Cardiac muscle cell (in vitro differentiated cells and primary cell): ENCODE data around the gene PHF23. TPM values are rescaled to one million over a fixed set of nuclear protein-coding genes. Genes with fewer than 3 reads are reported as not detected.
"Not testable (repeated sequence)": the region's sequence is repeated elsewhere in the genome, so short reads cannot be mapped to it uniquely, and the experiment has no call there.

ENCODE experiments used
- DNase-seq, 2 donors: peaks; one replicate each; pipeline versions ENCODE4 v3.0.0 to v3.0.0-alpha.2; 2010 to 2017; ENCODE audit warnings: low read depth in 1 of 2, low spot score in 1 of 2
- H3K27ac ChIP-seq: fragments of 200-600 bp; sonication (generic); 2 replicates; pipeline ENCODE4 v1.5.1; 2016
- H3K27me3 ChIP-seq: fragments of 200-600 bp; sonication (generic); 2 replicates; pipeline ENCODE4 v1.6.0; 2016; ENCODE audit warnings: control low read depth
- H3K36me3 ChIP-seq: fragments of 200-600 bp; sonication (generic); 2 replicates; pipeline ENCODE4 v1.5.1; 2016; ENCODE audit warnings: control low read depth
- H3K4me1 ChIP-seq: fragments of 200-600 bp; sonication (generic); 2 replicates; pipeline ENCODE4 v1.8.1; 2017; ENCODE audit warnings: low read depth, mild to moderate bottlenecking, mixed run types
- H3K4me3 ChIP-seq: fragments of 200-600 bp; sonication (generic); 2 replicates; pipeline ENCODE4 v1.5.1; 2016; ENCODE audit warnings: mild to moderate bottlenecking
- H3K9me3 ChIP-seq: fragments of 200-600 bp; sonication (generic); 2 replicates; pipeline ENCODE4 v1.5.1; 2017; ENCODE audit warnings: low read depth, mild to moderate bottlenecking, control low read depth
- polyA plus RNA-seq: library from polyadenylated mRNA; unstranded; fragments of >200 nt; fragmentation: Nextera tagmentation; extraction: Ambion mirVana; gene quantifications from 2 replicates; pipeline ENCODE4 v1.2.1, GENCODE V29; 2016
- total RNA-seq: library from RNA; depleted of rRNA; stranded (reverse); fragments of >200 nt; gene quantifications from 2 replicates; pipeline ENCODE4 v1.2.3, GENCODE V29; 2016
- TF ChIP-seq, protein P1 (sequence below): IDR thresholded peaks from 2 replicates; pipeline ENCODE4 v1.5.1; 2012; ENCODE audit warnings: low read depth, mild to moderate bottlenecking, low read length

The PHF23 gene
- total and polyA plus RNA-seq, 2 experiments from 2014 or later: 57.7 to 65.0 TPM

DNA sequence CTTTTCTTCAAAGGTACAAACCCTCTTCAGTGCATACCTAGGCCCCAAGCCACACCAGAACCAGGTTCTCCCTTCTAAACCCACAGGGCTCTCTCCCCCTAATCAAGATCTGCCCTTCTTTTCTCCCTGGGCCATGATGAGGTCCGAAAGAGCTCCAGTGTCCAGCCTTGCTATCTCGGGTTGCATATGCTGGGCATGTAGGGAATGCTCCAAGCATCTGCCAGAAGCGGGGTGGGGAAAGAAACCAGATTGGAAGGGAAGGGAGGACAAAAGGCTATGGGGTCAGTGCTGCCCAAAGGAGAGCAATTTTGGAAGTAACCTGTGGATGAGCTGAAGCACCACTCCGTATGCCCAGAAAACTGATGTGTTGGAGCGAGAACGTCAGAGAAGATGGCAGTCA lies 10.0 kb upstream of the PHF23 start:
- H3K36me3 ChIP-seq: peaks cover 17% of the 10 kb centered on the region
- no peaks in the 10 kb centered on the region for H3K27me3 ChIP-seq
- TF ChIP-seq, protein P1, sequence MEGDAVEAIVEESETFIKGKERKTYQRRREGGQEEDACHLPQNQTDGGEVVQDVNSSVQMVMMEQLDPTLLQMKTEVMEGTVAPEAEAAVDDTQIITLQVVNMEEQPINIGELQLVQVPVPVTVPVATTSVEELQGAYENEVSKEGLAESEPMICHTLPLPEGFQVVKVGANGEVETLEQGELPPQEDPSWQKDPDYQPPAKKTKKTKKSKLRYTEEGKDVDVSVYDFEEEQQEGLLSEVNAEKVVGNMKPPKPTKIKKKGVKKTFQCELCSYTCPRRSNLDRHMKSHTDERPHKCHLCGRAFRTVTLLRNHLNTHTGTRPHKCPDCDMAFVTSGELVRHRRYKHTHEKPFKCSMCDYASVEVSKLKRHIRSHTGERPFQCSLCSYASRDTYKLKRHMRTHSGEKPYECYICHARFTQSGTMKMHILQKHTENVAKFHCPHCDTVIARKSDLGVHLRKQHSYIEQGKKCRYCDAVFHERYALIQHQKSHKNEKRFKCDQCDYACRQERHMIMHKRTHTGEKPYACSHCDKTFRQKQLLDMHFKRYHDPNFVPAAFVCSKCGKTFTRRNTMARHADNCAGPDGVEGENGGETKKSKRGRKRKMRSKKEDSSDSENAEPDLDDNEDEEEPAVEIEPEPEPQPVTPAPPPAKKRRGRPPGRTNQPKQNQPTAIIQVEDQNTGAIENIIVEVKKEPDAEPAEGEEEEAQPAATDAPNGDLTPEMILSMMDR: no peak
- no peaks in the 10 kb centered on the region for H3K9me3 ChIP-seq
- no peak overlapping the region for H3K4me3 ChIP-seq
- peak overlapping the region; percentile 70 for H3K27ac ChIP-seq
- DNase-seq: no peak
- peaks cover 19% of the 10 kb centered on the region for H3K4me1 ChIP-seq

DNA sequence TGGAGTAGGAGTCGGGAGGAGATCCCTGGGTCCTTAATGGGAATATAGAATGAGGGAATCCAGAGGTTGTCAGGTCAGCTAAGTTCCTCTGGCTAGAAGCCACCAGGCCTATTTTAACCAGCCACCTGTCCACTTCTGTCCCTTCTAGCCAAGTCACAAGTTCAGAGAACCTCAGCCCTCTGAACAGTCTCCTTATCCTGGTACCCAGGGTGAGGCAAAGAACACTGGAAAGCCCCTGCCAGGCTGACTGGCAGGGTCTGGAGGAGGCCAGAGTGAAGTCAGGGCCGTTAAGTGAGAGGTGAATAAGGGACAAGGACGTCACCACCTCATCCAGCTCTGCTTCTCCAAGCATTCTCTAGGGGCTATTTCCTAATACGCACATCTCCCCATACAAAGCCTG lies 9.5 kb upstream of the PHF23 start:
- Histone ChIP-seq H3K36me3 (peaks cover 17% of the 10 kb centered on the region), H3K4me1 (peaks cover 19% of the 10 kb centered on the region), H3K27ac (peak overlapping the region; percentile 70), H3K27me3 (no peaks in the 10 kb centered on the region), H3K9me3 (no peaks in the 10 kb centered on the region), H3K4me3 (no peak overlapping the region)
- TF ChIP-seq, protein P1: no peak
- DNase-seq: no peak

DNA sequence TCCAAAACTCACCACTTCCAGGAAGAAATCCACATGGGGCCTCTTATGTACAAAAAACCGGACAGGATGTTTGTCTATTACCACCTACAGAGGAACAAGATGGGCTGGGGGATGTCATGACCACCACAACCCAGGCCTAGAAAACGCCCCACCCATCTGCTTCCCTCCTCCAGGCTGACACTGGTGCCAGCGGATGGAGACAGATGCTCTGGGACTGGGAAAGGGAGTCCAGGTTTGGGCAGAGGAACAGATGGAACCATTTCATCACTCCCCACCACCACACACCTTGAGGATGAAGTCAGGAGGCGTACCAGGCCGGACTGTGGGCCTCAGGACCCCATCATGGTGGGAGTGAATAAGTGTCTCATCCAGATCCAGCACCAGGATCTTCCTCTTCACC lies 7.5 kb upstream of the PHF23 start:
- Histone ChIP-seq H3K27me3 (no peaks in the 10 kb centered on the region), H3K4me3 (no peak overlapping the region), H3K4me1 (peaks cover 21% of the 10 kb centered on the region), H3K36me3 (peaks cover 17% of the 10 kb centered on the region), H3K9me3 (no peaks in the 10 kb centered on the region), H3K27ac (no peak overlapping the region)
- no peak for DNase-seq
- TF ChIP-seq, protein P1: no peak

DNA sequence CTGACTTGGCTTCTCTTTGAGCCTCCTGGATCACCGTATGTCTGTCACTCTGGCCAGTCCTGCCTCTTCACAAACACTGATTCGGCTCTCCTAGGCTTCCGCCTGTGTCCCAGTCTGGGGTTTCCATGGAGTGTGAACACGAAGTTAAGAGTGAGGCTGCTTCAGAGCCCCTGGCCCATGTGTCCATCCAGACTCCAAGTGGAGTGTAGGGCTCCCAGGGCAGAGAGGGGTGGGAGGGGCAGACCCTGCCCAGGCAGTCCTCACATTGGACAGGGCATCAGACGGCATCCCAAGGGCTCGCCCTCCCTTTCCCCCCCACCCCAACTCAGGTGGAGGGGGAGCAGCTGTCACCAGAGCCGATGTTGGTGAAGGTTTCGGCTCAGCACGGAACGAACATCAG lies 4.6 kb upstream of the PHF23 start:
- not testable (repeated sequence) for H3K27me3 ChIP-seq, H3K4me3 ChIP-seq, DNase-seq, H3K9me3 ChIP-seq
- Histone ChIP-seq H3K27ac (peak overlapping the region; percentile 98), H3K36me3 (peaks cover 17% of the 10 kb centered on the region), H3K4me1 (peaks cover 22% of the 10 kb centered on the region)

DNA sequence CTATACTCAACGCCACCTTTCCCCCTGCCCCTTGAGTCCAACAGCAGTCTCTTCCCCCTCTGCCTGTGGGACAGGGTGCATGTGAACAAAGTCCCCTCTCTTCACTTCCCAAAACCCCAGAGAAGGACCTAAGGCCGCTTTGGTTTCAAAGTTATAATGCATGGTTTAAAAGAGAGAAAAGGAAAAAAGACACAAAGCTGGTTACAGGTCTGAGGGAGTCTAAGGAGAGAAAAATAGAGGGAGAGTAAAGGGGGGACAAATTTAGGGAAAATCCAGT lies 4.1 kb upstream of the PHF23 start:
- Histone ChIP-seq H3K4me1 (peaks cover 18% of the 10 kb centered on the region), H3K27me3 (no peaks in the 10 kb centered on the region), H3K27ac (peak overlapping the region; percentile 98), H3K36me3 (peaks cover 17% of the 10 kb centered on the region), H3K9me3 (no peaks in the 10 kb centered on the region), H3K4me3 (peak overlapping the region; percentile 72)
- TF ChIP-seq, protein P1: no peak
- DNase-seq: no peak

DNA sequence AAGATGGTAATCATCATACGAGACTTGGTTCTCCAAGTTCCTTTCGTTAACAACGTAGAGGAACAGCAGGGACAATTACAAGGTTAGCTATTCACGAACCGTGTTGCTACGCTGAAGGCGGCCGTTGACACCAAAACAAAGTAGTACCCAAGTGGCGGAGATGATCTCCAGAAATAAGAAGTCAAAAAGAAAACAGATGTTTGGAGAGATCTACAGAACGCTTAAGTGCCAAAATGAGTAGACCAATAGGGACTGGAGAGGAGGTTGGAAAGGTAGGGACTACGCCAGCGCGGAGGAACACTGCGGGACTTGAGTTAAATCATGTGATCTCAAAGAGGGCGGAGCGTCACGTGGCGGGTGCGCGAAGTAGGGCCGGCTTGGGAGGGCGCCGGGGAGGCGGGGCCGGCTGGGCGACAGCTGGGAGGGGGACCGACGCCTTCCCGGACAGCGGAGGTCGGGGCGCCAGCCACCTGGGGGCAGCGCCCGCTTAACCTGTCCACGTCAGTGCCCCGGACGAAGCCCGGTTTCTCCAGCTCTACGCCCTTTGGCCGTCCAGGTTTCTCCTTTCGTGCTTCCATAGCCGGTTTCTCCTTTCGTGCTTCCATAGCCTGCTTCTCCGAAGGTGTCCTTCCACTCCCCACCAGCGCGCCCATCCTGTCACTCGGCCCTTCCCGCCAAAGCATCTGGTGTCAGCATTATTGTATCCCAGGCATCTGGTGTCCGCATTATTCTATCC lies 3.6 kb upstream of the PHF23 start:
- TF ChIP-seq, protein P1: no peak
- H3K9me3 ChIP-seq: no peaks in the 10 kb centered on the region
- H3K27me3 ChIP-seq: no peaks in the 10 kb centered on the region
- DNase-seq: peak; percentile 98
- peaks cover 17% of the 10 kb centered on the region for H3K36me3 ChIP-seq
- peak overlapping the region; percentile 72 for H3K4me3 ChIP-seq
- H3K4me1 ChIP-seq: peaks cover 18% of the 10 kb centered on the region
- H3K27ac ChIP-seq: peak overlapping the region; percentile 98
